GM12878 (cell line): ENCODE data around the gene SLC6A7. TPM values are rescaled to one million over a fixed set of nuclear protein-coding genes. Genes with fewer than 3 reads are reported as not detected.

Experiments
- ATAC-seq: fragments of 200-7000 bp; cut with Tn5 transposase; 3 replicates; pipeline ENCODE4 v1.9.1; 2020; ENCODE audit warnings: mild to moderate bottlenecking, moderate library complexity
- BruUV-seq: library from RNA; stranded (reverse); fragments of 400-500 nt; replicated peaks from 2 replicates; lab custom pipeline; 2021; lab: Mats Ljungman, UMichigan
- CTCF ChIA-PET: fragments of 300-600 bp; sonication (Branson Sonifier 250); formaldehyde crosslinking; extraction: SDS; loops from one replicate; lab custom pipeline; 2021; ENCODE audit warnings: inconsistent platforms; lab: Yijun Ruan, JAX
- POLR2A ChIA-PET: fragments of 350-600 bp; formaldehyde crosslinking; extraction: SDS; loops from one replicate; lab custom pipeline; 2021; ENCODE audit warnings: inconsistent platforms; lab: Charles Lee
- RAD21 ChIA-PET: fragments of 300-600 bp; sonication (Branson Sonifier 250); formaldehyde crosslinking; loops from one replicate; lab custom pipeline; 2023; ENCODE audit warnings: antibody characterized with exemption; ENCODE audit not compliant: unreplicated experiment; lab: Charles Lee
- SMC1A ChIA-PET: fragments of 300-600 bp; sonication (Branson Sonifier 250); formaldehyde crosslinking; loops from one replicate; lab custom pipeline; 2023; ENCODE audit not compliant: unreplicated experiment, uncharacterized antibody; lab: Charles Lee
- DNase-seq: peaks from one replicate; pipeline ENCODE4 v3.0.0-alpha.2; 2011; ENCODE audit warnings: low read depth, low spot score
- FAIRE-seq: peaks from 3 replicates; lab custom pipeline; 2011; peaks lifted over from hg19 to GRCh38; lab: Jason Lieb, UNC
- H2AFZ ChIP-seq: 2 replicates; pipeline ENCODE4 v1.6.0; 2011; ENCODE audit warnings: low read depth, low read length, control low read depth; ENCODE audit not compliant: control insufficient read depth
- H3K27ac ChIP-seq: 2 replicates; pipeline ENCODE4 v1.5.1; 2011; ENCODE audit warnings: control low read depth; ENCODE audit not compliant: control insufficient read depth, insufficient read depth
- H3K27me3 ChIP-seq, 2 experiments: replicated peaks in 1 of 2; 2 replicates each; pipeline versions ENCODE4 v1.6.0 to v1.6.1; 2011; ENCODE audit warnings: low read length in 1 of 2; ENCODE audit not compliant: control insufficient read depth in 2 of 2, insufficient read depth in 2 of 2
- H3K36me3 ChIP-seq, 2 experiments: 2 replicates each; pipeline ENCODE4 v1.5.1; 2011; ENCODE audit warnings: low read length in 1 of 2; ENCODE audit not compliant: control insufficient read depth in 2 of 2, insufficient read depth in 2 of 2
- H3K4me1 ChIP-seq: 2 replicates; pipeline ENCODE4 v1.6.1; 2011; ENCODE audit warnings: mild to moderate bottlenecking, low read length, moderate library complexity, mixed read lengths; ENCODE audit not compliant: control insufficient read depth, insufficient read depth
- H3K4me2 ChIP-seq: 2 replicates; pipeline ENCODE4 v1.6.0; 2011; ENCODE audit warnings: control low read depth; ENCODE audit not compliant: control insufficient read depth, insufficient read depth
- H3K4me3 ChIP-seq: fragments of 200-600 bp; sonication (generic); 2 replicates; pipeline ENCODE4 v1.5.1; 2016
- H3K79me2 ChIP-seq: 2 replicates; pipeline ENCODE4 v1.6.0; 2011; ENCODE audit warnings: low read length; ENCODE audit not compliant: control insufficient read depth, insufficient read depth
- H3K9ac ChIP-seq: 2 replicates; pipeline ENCODE4 v1.8.0; 2011; ENCODE audit warnings: low read length, control low read depth, mixed read lengths; ENCODE audit not compliant: control insufficient read depth, insufficient read depth
- H3K9me3 ChIP-seq: replicated peaks from 3 replicates; pipeline ENCODE4 v1.5.1; 2011; ENCODE audit warnings: mild to moderate bottlenecking, low read length; ENCODE audit not compliant: control insufficient read depth, insufficient read depth
- H4K20me1 ChIP-seq: 2 replicates; pipeline ENCODE4 v1.6.0; 2011; ENCODE audit not compliant: control insufficient read depth, insufficient read depth
- ATF7 ChIP-seq: fragments of 450-650 bp; IDR thresholded peaks from 2 replicates; pipeline ENCODE4 v1.6.1; 2016; ENCODE audit warnings: low read depth, mild to moderate bottlenecking
- BRCA1 ChIP-seq: IDR thresholded peaks from 2 replicates; pipeline ENCODE4 v1.6.1; 2011; ENCODE audit warnings: low read depth, low read length, improper control_type of control experiment
- IRF4 ChIP-seq: IDR thresholded peaks from 2 replicates; pipeline ENCODE4 v1.6.1; 2011; ENCODE audit warnings: low read depth, low read length
- LARP7 ChIP-seq: fragments of 450-650 bp; IDR thresholded peaks from 2 replicates; pipeline ENCODE4 v1.6.1; 2017; ENCODE audit warnings: mild to moderate bottlenecking
- MEF2B ChIP-seq: fragments of 450-650 bp; IDR thresholded peaks from 2 replicates; pipeline ENCODE4 v1.6.1; 2018; ENCODE audit warnings: mild to moderate bottlenecking, moderate library complexity; ENCODE audit not compliant: partially characterized antibody, poor library complexity, severe bottlenecking
- MYB ChIP-seq: fragments of 150-350 bp; IDR thresholded peaks from 2 replicates; pipeline ENCODE4 v1.6.1; 2014; ENCODE audit warnings: mild to moderate bottlenecking, low read depth, low read length, borderline replicate concordance
- NFYA ChIP-seq: IDR thresholded peaks from 2 replicates; pipeline ENCODE4 v1.6.1; 2011; ENCODE audit warnings: low read depth, mild to moderate bottlenecking, low read length, improper control_type of control experiment, borderline replicate concordance
- RBBP5 ChIP-seq: fragments of 200-600 bp; sonication (generic); conservative IDR thresholded peaks from 2 replicates; pipeline ENCODE4 v1.6.1; 2016
- SMAD5 ChIP-seq: IDR thresholded peaks from 2 replicates; pipeline ENCODE4 v1.6.1; 2016; ENCODE audit warnings: antibody characterized with exemption, low read depth
- TARDBP ChIP-seq: IDR thresholded peaks from 2 replicates; pipeline ENCODE4 v1.6.1; 2016; ENCODE audit warnings: borderline replicate concordance
- TCF3 ChIP-seq: IDR thresholded peaks from 2 replicates; pipeline ENCODE4 v1.6.1; 2012; ENCODE audit warnings: low read depth, mild to moderate bottlenecking, low read length, borderline replicate concordance; ENCODE audit not compliant: insufficient read depth
- ZSCAN29 ChIP-seq: fragments of 450-650 bp; IDR thresholded peaks from 2 replicates; pipeline ENCODE4 v1.6.1; 2017; ENCODE audit warnings: mild to moderate bottlenecking, moderate library complexity
- ZZZ3 ChIP-seq: IDR thresholded peaks from 2 replicates; pipeline ENCODE4 v1.6.1; 2011; ENCODE audit warnings: low read depth; ENCODE audit not compliant: control insufficient read depth, insufficient read length
- whole genome bisulfite sequencing: methylation state at CpG from one replicate; pipeline ENCODE4 v1.1.6; 2016; ENCODE audit warnings: low lambda C conversion rate; ENCODE audit not compliant: insufficient replicate concordance, insufficient coverage; ENCODE audit errors: missing lambda C conversion rate; 5-methylcytosine and 5-hydroxymethylcytosine counted together
- in situ Hi-C: fragments of 300-500 bp; cut with MboI; formaldehyde crosslinking; loops from 9 replicates; pipeline ENCODE4 v1.14.3; 2018; ENCODE audit warnings: mixed read lengths
- intact Hi-C: fragments of 100-400 bp; cut with micrococcal nuclease; formaldehyde crosslinking; loops from one replicate; pipeline ENCODE4 v1.14.2; 2022; ENCODE audit not compliant: unreplicated experiment
- polyA plus RNA-seq, 11 experiments: library from polyadenylated mRNA; depleted of rRNA in 4 of 11; unstranded in 6 of 11; stranded (reverse) in 5 of 11; fragments of >200 nt; fragmentation: Nextera tagmentation in 4 of 11; fragmentation: Illumina TruSeq in 1 of 11; extraction: Ambion mirVana in 4 of 11; extraction: Trizol in 1 of 11; gene quantifications; 1 replicate in 1 of 11; 2 replicates in 10 of 11; pipeline versions ENCODE4 v1.2.1 to v1.2.3, GENCODE V29; 2011 to 2016; ENCODE audit warnings: inconsistent platforms in 2 of 11, missing spikeins in 2 of 11, low read depth in 1 of 11
- total RNA-seq, 4 experiments: library from RNA; depleted of rRNA in 3 of 4; stranded (reverse); fragments of >200 nt in 3 of 4; fragmentation: Illumina TruSeq in 1 of 4; extraction: Trizol in 1 of 4; gene quantifications; 2 replicates each; pipeline versions ENCODE4 v1.2.1 to v1.2.3, GENCODE V29; 2013 to 2021
- TF ChIP-seq, protein P1 (sequence below): fragments of 450-650 bp; IDR thresholded peaks from 2 replicates; pipeline ENCODE4 v1.6.1; 2018; ENCODE audit warnings: mild to moderate bottlenecking, low read depth, moderate library complexity; ENCODE audit not compliant: partially characterized antibody
- TF ChIP-seq, protein P2 (sequence below): fragments of 150-350 bp; IDR thresholded peaks from 2 replicates; pipeline ENCODE4 v1.6.1; 2016; ENCODE audit warnings: low read depth, low read length

Gene SLC6A7
- total and polyA plus RNA-seq, 10 of the 15 experiments (the other 5 are each of a cell fraction or from before 2014, with no cell fraction given), result 0.01 to 0.15 (median 0.06) TPM; not detected in 7

DNA sequence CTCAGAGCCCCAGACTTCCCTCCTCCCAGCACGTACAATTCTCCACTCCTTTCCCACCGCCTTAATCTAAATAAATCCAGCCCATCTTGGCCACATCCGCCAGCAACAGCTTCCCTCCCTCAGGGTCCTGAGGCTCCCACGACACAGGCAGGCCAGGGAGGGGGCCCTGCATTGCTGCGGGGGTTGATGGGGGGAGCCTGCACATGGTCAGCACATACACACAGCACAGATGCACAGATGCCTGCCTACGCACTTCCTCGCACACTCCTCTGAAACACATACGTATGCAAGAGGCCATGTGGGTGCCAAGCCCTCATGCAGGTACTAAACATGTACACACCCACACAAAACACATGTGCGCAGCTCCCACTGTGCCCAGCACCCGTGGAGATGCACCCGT is 49.0 kb upstream of the SLC6A7 start (continued):
- TF ChIP-seq, protein P1, sequence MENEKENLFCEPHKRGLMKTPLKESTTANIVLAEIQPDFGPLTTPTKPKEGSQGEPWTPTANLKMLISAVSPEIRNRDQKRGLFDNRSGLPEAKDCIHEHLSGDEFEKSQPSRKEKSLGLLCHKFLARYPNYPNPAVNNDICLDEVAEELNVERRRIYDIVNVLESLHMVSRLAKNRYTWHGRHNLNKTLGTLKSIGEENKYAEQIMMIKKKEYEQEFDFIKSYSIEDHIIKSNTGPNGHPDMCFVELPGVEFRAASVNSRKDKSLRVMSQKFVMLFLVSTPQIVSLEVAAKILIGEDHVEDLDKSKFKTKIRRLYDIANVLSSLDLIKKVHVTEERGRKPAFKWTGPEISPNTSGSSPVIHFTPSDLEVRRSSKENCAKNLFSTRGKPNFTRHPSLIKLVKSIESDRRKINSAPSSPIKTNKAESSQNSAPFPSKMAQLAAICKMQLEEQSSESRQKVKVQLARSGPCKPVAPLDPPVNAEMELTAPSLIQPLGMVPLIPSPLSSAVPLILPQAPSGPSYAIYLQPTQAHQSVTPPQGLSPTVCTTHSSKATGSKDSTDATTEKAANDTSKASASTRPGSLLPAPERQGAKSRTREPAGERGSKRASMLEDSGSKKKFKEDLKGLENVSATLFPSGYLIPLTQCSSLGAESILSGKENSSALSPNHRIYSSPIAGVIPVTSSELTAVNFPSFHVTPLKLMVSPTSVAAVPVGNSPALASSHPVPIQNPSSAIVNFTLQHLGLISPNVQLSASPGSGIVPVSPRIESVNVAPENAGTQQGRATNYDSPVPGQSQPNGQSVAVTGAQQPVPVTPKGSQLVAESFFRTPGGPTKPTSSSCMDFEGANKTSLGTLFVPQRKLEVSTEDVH, result no peak
- TF ChIP-seq IRF4 (no peak), SMAD5 (no peak), MEF2B (no peak), NFYA (no peak)

DNA sequence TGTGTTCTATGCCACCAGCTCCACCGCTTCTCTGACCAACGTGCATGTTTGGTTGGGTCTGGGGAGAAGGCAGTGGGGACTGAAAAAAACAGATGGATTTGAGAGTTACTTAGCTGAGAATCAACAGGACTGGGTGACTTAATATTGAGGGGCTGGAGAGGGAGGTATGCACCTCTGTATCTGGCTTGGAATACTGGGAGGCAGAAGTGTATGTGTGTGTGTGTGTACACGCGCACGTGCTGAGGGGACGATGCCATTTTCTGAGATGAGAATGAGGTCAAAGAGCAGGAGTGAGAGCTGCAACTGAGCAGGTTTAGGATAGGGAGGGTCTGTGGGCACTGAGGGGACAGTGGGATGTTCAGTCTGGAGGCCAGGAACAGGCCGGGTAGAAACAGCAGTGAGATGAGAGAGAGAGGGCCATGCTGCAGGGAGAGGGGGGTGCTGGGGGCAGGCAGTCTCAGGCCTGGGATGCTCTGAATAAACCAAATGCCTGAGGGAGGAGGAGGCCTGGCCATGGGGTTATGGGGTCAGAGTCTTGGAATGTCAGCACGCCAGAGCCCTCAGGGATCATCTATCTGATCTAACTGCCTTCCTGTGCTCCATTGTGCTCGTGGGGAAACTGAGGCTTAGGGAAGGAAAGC is 48.2 kb upstream of the SLC6A7 start:
- H2AFZ ChIP-seq, result no peak overlapping the region
- DNase-seq, result no peak
- RAD21 ChIA-PET, result no interaction called here
- POLR2A ChIA-PET, result no interaction called here
- intact Hi-C loops, result no loop called here
- no peaks in the 10 kb centered on the region for H3K27me3 ChIP-seq
- H3K9me3 ChIP-seq, result no peaks in the 10 kb centered on the region
- no peak for FAIRE-seq
- SMC1A ChIA-PET, result no interaction called here
- ATAC-seq, result no peak
- in situ Hi-C loops, result no loop called here
- no peaks in the 10 kb centered on the region for H3K36me3 ChIP-seq
- no peaks in the 10 kb centered on the region for H3K79me2 ChIP-seq
- no peak overlapping the region for H3K4me3 ChIP-seq
- TF ChIP-seq ZZZ3 (no peak), TCF3 (no peak), ZSCAN29 (no peak), RBBP5 (no peak), TARDBP (no peak), ATF7 (no peak), MYB (no peak), LARP7 (no peak), IRF4 (no peak), BRCA1 (no peak)
- TF ChIP-seq, protein P2, sequence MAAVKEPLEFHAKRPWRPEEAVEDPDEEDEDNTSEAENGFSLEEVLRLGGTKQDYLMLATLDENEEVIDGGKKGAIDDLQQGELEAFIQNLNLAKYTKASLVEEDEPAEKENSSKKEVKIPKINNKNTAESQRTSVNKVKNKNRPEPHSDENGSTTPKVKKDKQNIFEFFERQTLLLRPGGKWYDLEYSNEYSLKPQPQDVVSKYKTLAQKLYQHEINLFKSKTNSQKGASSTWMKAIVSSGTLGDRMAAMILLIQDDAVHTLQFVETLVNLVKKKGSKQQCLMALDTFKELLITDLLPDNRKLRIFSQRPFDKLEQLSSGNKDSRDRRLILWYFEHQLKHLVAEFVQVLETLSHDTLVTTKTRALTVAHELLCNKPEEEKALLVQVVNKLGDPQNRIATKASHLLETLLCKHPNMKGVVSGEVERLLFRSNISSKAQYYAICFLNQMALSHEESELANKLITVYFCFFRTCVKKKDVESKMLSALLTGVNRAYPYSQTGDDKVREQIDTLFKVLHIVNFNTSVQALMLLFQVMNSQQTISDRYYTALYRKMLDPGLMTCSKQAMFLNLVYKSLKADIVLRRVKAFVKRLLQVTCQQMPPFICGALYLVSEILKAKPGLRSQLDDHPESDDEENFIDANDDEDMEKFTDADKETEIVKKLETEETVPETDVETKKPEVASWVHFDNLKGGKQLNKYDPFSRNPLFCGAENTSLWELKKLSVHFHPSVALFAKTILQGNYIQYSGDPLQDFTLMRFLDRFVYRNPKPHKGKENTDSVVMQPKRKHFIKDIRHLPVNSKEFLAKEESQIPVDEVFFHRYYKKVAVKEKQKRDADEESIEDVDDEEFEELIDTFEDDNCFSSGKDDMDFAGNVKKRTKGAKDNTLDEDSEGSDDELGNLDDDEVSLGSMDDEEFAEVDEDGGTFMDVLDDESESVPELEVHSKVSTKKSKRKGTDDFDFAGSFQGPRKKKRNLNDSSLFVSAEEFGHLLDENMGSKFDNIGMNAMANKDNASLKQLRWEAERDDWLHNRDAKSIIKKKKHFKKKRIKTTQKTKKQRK, result no peak
- no peak overlapping the region for H3K9ac ChIP-seq
- H3K4me2 ChIP-seq, result no peak overlapping the region
- 58% methylated on average over 9 of the region's 9 CpGs for WGBS
- H3K27ac ChIP-seq, result no peak overlapping the region
- no peaks in the 10 kb centered on the region for H3K4me1 ChIP-seq
- no peaks in the 10 kb centered on the region for H4K20me1 ChIP-seq
- no TSS peak for BruUV-seq
- CTCF ChIA-PET, result interaction anchor here (0.5 kb wide), 1 partner anchor 18 kb away, joined by 3 read pairs; no protein-coding TSS in a partner anchor
